ENCODE results near the gene GNB1L.

The GNB1L gene

GRCh38 chr22:19762568-19763457 is 91.9 kb downstream of the GNB1L start:
- Mint-ChIP-seq H3K36me3 (no peaks in the 10 kb centered on the region), H3K27ac (no peak overlapping the region), H3K4me1 (peaks cover 32% of the 10 kb centered on the region), H3K9me3 (no peaks in the 10 kb centered on the region), H3K4me3 (no peak overlapping the region)
- DNase-seq (ENCODE audit: low spot score in 2 of 2) = no peak
- ATAC-seq = no peak

GRCh38 chr22:19761725-19762567 is 92.7 kb downstream of the GNB1L start:
- Mint-ChIP-seq H3K4me1 (peaks cover 31% of the 10 kb centered on the region), H3K36me3 (no peaks in the 10 kb centered on the region), H3K27ac (no peak overlapping the region), H3K4me3 (peak overlapping the region; percentile 31), H3K9me3 (no peaks in the 10 kb centered on the region)
- DNase-seq (ENCODE audit: low spot score in 2 of 2) (no peak), ATAC-seq (no peak)

- H3K4me1 Mint-ChIP-seq = peaks cover 36% of the 10 kb centered on the region
- DNase-seq (ENCODE audit: low spot score in 2 of 2) (no peak), ATAC-seq (no peak)
- no peak overlapping the region for H3K27ac Mint-ChIP-seq
- peak overlapping the region; percentile 31 for H3K4me3 Mint-ChIP-seq
- no peaks in the 10 kb centered on the region for H3K9me3 Mint-ChIP-seq
- no peaks in the 10 kb centered on the region for H3K36me3 Mint-ChIP-seq
Measured at GRCh38 chr22:19760951-19761724, 93.5 kb downstream of the GNB1L start.

- H3K27ac Mint-ChIP-seq = no peak within 1 kb of the TSS
- DNase-seq (ENCODE audit: low spot score in 2 of 2) (no peak), ATAC-seq (no peak)
- H3K4me1 Mint-ChIP-seq = peaks cover 41% of the 10 kb centered on the region
- peak within 1 kb of the TSS; percentile 67 for H3K4me3 Mint-ChIP-seq
- no peaks in the 10 kb centered on the region for H3K9me3 Mint-ChIP-seq
- no peaks in the 10 kb centered on the region for H3K36me3 Mint-ChIP-seq
Measured at GRCh38 chr22:19760058-19760950, 94.4 kb downstream of the GNB1L start, which contains the start of gene TBX1. Gene TBX1 (plus strand): TSS chr22:19760778. CDS start chr22:19760844, 66 bp downstream.

- DNase-seq (ENCODE audit: low spot score in 2 of 2) = no peak
- Mint-ChIP-seq H3K4me3 (peak overlapping the region; percentile 67), H3K36me3 (no peaks in the 10 kb centered on the region), H3K9me3 (no peaks in the 10 kb centered on the region), H3K27ac (no peak overlapping the region), H3K4me1 (peaks cover 41% of the 10 kb centered on the region)
- ATAC-seq = no peak
Measured at GRCh38 chr22:19759427-19760057, 95.1 kb downstream of the GNB1L start.

GRCh38 chr22:19758896-19759426 is 95.7 kb downstream of the GNB1L start:
- H3K36me3 Mint-ChIP-seq = no peaks in the 10 kb centered on the region
- DNase-seq (ENCODE audit: low spot score in 2 of 2) (no peak), ATAC-seq (no peak)
- H3K4me3 Mint-ChIP-seq = no peak overlapping the region
- H3K4me1 Mint-ChIP-seq = peaks cover 41% of the 10 kb centered on the region
- H3K9me3 Mint-ChIP-seq = no peaks in the 10 kb centered on the region
- H3K27ac Mint-ChIP-seq = no peak overlapping the region

- peak overlapping the region; percentile 58 for H3K4me3 Mint-ChIP-seq
Measured at GRCh38 chr22:19757985-19758895, 96.4 kb downstream of the GNB1L start.

GRCh38 chr22:19757140-19757984 is 97.3 kb downstream of the GNB1L start:
- no peak for ATAC-seq
- Mint-ChIP-seq H3K36me3 (no peaks in the 10 kb centered on the region), H3K27ac (no peak overlapping the region), H3K4me1 (peaks cover 37% of the 10 kb centered on the region), H3K4me3 (peak overlapping the region; percentile 58), H3K9me3 (no peaks in the 10 kb centered on the region)
- DNase-seq (ENCODE audit: low spot score in 2 of 2) = no peak

More at GRCh38 chr22:19757985-19758895, 96.4 kb downstream of the GNB1L start:
- no peak overlapping the region for H3K27ac Mint-ChIP-seq
- peaks cover 41% of the 10 kb centered on the region for H3K4me1 Mint-ChIP-seq
- no peak for ATAC-seq
- H3K36me3 Mint-ChIP-seq = no peaks in the 10 kb centered on the region
- H3K9me3 Mint-ChIP-seq = no peaks in the 10 kb centered on the region
- DNase-seq (ENCODE audit: low spot score in 2 of 2) = no peak

GRCh38 chr22:19756288-19757128 is 98.2 kb downstream of the GNB1L start:
- H3K27ac Mint-ChIP-seq = no peak overlapping the region
- ATAC-seq (peak; percentile 57), DNase-seq (ENCODE audit: low spot score in 2 of 2) (peak in 1 of 2 donors; percentile 67)
- no peaks in the 10 kb centered on the region for H3K36me3 Mint-ChIP-seq
- peak overlapping the region; percentile 58 for H3K4me3 Mint-ChIP-seq
- no peaks in the 10 kb centered on the region for H3K9me3 Mint-ChIP-seq
- H3K4me1 Mint-ChIP-seq = peaks cover 35% of the 10 kb centered on the region

GRCh38 chr22:19755722-19756287 is 98.9 kb downstream of the GNB1L start:
- DNase-seq (ENCODE audit: low spot score in 2 of 2) = no peak
- Mint-ChIP-seq H3K36me3 (no peaks in the 10 kb centered on the region), H3K9me3 (no peaks in the 10 kb centered on the region), H3K27ac (no peak overlapping the region), H3K4me3 (peak overlapping the region; percentile 58), H3K4me1 (peaks cover 35% of the 10 kb centered on the region)
- no peak for ATAC-seq

- Mint-ChIP-seq H3K27ac (no peak overlapping the region), H3K4me1 (peaks cover 31% of the 10 kb centered on the region), H3K4me3 (no peak overlapping the region), H3K36me3 (no peaks in the 10 kb centered on the region), H3K9me3 (no peaks in the 10 kb centered on the region)
- DNase-seq (ENCODE audit: low spot score in 2 of 2) (no peak), ATAC-seq (no peak)
Measured at GRCh38 chr22:19755145-19755710, 99.4 kb downstream of the GNB1L start.
